Gastroesophageal sphincter (tissue), 4 donors: ENCODE measurements around the gene ZBTB12. TPM values are rescaled to one million over a fixed set of nuclear protein-coding genes. Genes with fewer than 3 reads are reported as not detected.
"Not testable (repeated sequence)": the region's sequence is repeated elsewhere in the genome, so short reads cannot be mapped to it uniquely, and the experiment has no call there.

Experiments
- ATAC-seq: fragments of 150-250 bp; one replicate; pipeline ENCODE4 v1.9.1; 2016; ENCODE audit warnings: mild to moderate bottlenecking, moderate library complexity
- H3K27ac ChIP-seq, 4 donors: fragments of 200-600 bp; sonication (generic) in 3 of 4; 1 replicate in 3 of 4; 2 replicates in 1 of 4; pipeline ENCODE4 v1.5.1; 2016 to 2019
- H3K27me3 ChIP-seq: fragments of 200-600 bp; sonication (generic); one replicate; pipeline ENCODE4 v1.5.1; 2019
- H3K36me3 ChIP-seq, 2 donors: fragments of 200-600 bp; sonication (generic); one replicate each; pipeline ENCODE4 v1.5.1; 2019; ENCODE audit warnings: control low read depth in 1 of 2
- H3K4me1 ChIP-seq, 3 donors: fragments of 200-600 bp; sonication (generic); 1 replicate in 2 of 3; 2 replicates in 1 of 3; pipeline ENCODE4 v1.5.1; 2016 to 2019; ENCODE audit warnings: control low read depth in 2 of 3
- H3K4me3 ChIP-seq, 2 donors: fragments of 200-600 bp; sonication (generic); one replicate each; pipeline ENCODE4 v1.5.1; 2019; ENCODE audit warnings: mild to moderate bottlenecking in 1 of 2, moderate library complexity in 1 of 2
- H3K9me3 ChIP-seq, 3 donors: fragments of 200-600 bp; sonication (generic); one replicate each; pipeline ENCODE4 v1.5.1; 2017 to 2019; ENCODE audit warnings: control low read depth in 2 of 3
- EP300 ChIP-seq: sonication (generic); formaldehyde crosslinking; IDR thresholded peaks from one replicate; pipeline ENCODE4 v1.6.1; 2017; ENCODE audit warnings: antibody characterized with exemption, mild to moderate bottlenecking
- POLR2A ChIP-seq, 2 donors: fragments of 450-650 bp; IDR thresholded peaks; one replicate each; pipeline ENCODE4 v1.6.1; 2017; ENCODE audit warnings: antibody characterized with exemption in 2 of 2, mild to moderate bottlenecking in 2 of 2, moderate library complexity in 1 of 2
- POLR2AphosphoS5 ChIP-seq: sonication (generic); formaldehyde crosslinking; IDR thresholded peaks from one replicate; pipeline ENCODE4 v1.6.1; 2017; ENCODE audit warnings: antibody characterized with exemption
- WGBS, 2 donors: methylation state at CpG; one replicate each; pipeline ENCODE4 v1.1.5; 2018; ENCODE audit warnings: low coverage in 1 of 2; 5-methylcytosine and 5-hydroxymethylcytosine counted together
- total RNA-seq, 4 donors: library from RNA; depleted of rRNA; stranded (reverse); fragments of >200 nt; gene quantifications; one replicate each; pipeline ENCODE4 v1.1.0, GENCODE V29; 2016
- TF ChIP-seq, protein P1 (sequence below), 4 experiments: fragments of 200-600 bp in 2 of 4; fragments of 450-650 bp in 2 of 4; sonication (generic) in 1 of 4; IDR thresholded peaks; one replicate each; pipeline ENCODE4 v1.5.1; 2017 to 2019; ENCODE audit warnings: antibody characterized with exemption in 4 of 4, mild to moderate bottlenecking in 2 of 4, moderate library complexity in 2 of 4

ZBTB12 gene
- total RNA-seq, 4 donors from 2014 or later = 0.40 to 2.0 (median 0.86) TPM

DNA sequence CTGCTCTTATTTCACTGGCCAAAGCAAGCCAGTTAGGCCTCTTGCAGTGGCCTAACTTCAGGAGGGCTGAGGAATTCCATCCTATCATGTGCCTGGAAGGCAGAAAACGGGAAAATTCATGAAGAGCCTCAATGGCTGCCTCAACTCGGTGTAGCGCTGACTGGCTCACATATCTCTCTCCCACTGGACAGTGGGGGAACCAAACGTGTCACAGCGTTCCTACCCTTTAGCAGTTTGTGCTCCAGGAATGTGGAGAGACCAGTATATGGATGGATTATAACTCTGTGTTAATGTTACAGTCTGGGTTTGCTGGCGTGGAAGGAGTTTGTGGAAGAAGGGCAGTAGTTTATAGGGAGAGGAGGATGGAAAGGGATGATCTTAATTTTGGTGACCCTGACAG is 13.9 kb upstream of the ZBTB12 start:
- Histone ChIP-seq H3K9me3 (no peaks in the 10 kb centered on the region), H3K36me3 (no peaks in the 10 kb centered on the region), H3K27me3 (no peaks in the 10 kb centered on the region), H3K4me3 (no peak overlapping the region), H3K4me1 (no peaks in the 10 kb centered on the region), H3K27ac (no peak overlapping the region)
- 84 to 100% methylated on average over 1 to 4 of the region's 6 CpGs for WGBS, 2 donors
- no peak for TF ChIP-seq EP300
- TF ChIP-seq, protein P1, sequence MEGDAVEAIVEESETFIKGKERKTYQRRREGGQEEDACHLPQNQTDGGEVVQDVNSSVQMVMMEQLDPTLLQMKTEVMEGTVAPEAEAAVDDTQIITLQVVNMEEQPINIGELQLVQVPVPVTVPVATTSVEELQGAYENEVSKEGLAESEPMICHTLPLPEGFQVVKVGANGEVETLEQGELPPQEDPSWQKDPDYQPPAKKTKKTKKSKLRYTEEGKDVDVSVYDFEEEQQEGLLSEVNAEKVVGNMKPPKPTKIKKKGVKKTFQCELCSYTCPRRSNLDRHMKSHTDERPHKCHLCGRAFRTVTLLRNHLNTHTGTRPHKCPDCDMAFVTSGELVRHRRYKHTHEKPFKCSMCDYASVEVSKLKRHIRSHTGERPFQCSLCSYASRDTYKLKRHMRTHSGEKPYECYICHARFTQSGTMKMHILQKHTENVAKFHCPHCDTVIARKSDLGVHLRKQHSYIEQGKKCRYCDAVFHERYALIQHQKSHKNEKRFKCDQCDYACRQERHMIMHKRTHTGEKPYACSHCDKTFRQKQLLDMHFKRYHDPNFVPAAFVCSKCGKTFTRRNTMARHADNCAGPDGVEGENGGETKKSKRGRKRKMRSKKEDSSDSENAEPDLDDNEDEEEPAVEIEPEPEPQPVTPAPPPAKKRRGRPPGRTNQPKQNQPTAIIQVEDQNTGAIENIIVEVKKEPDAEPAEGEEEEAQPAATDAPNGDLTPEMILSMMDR (IDR thresholded peaks at IDR 0.05) = no peak
- TF ChIP-seq POLR2AphosphoS5 = no peak
- no peak for TF ChIP-seq POLR2A (IDR thresholded peaks at IDR 0.05)
- no peak for ATAC-seq

DNA sequence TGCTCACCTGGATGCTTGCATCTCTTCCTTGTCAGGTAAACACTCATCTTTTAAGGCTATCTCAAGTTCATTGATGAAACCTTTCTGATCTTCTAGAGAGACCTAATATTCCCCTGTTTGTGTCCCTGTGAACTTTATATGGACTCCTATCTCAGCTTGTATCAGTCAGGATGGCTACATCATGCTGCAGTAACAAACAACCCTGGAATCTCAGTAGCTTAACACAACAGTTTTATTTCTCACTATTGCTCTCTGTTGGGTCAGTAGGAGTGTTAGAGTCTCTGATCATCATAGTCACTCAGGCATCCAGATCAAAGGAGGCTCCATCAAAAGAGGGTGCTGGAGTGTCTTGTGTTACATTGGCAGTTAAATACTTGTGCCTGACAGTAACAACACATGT is 13.5 kb upstream of the ZBTB12 start:
- Histone ChIP-seq H3K27ac (no peak overlapping the region), H3K27me3 (no peaks in the 10 kb centered on the region), H3K36me3 (no peaks in the 10 kb centered on the region), H3K4me1 (no peaks in the 10 kb centered on the region), H3K9me3 (no peaks in the 10 kb centered on the region), H3K4me3 (no peak overlapping the region)
- no peak for TF ChIP-seq POLR2A (IDR thresholded peaks at IDR 0.05)
- TF ChIP-seq, protein P1 (IDR thresholded peaks at IDR 0.05) = no peak
- TF ChIP-seq POLR2AphosphoS5 = no peak
- no peak for TF ChIP-seq EP300
- ATAC-seq = no peak

DNA sequence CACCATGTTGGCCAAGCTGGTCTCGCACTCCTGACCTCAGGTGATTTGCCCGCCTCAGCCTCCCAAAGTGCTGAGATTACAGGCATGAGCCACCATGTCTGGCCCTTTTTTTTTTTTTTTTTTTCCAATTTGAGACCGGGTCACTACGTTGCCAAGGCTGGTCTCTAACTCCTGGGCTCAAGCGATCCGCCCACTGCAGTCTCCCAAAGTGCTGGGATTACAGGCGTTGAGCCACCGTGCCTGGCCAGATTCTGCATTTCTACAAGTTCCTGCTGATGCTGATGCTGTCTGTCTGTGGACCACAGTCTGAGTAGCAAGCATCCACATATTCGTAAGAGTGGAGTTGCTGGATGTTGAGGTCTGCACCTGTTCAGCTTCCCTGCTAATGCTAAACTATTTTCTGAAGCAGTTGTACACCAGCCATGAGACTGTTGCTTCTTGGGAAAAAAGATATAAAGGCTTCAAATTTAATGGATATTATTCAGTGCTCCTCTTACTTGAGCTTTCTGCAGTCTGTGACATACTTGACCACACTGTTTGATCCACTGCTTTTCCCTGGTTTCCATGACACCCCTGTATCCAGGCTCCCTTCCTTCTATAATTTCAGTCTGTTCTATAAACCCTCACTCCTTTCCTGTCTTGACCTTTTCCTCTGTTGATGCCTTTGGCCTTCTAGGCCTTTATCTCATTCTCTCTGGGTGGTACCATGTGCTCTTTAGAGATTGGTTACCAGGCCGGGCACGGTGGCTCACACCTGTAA is 10.1 kb upstream of the ZBTB12 start:
- H3K4me3 ChIP-seq = no peak overlapping the region
- 62 to 69% methylated on average over 5 to 10 of the region's 11 CpGs for WGBS, 2 donors
- ATAC-seq = no peak
- H3K27me3 ChIP-seq = no peaks in the 10 kb centered on the region
- no peak overlapping the region for H3K27ac ChIP-seq
- no peaks in the 10 kb centered on the region for H3K9me3 ChIP-seq
- no peak for TF ChIP-seq EP300
- no peak for TF ChIP-seq POLR2AphosphoS5
- TF ChIP-seq POLR2A (IDR thresholded peaks at IDR 0.05) = no peak
- H3K4me1 ChIP-seq = no peaks in the 10 kb centered on the region
- H3K36me3 ChIP-seq = no peaks in the 10 kb centered on the region

DNA sequence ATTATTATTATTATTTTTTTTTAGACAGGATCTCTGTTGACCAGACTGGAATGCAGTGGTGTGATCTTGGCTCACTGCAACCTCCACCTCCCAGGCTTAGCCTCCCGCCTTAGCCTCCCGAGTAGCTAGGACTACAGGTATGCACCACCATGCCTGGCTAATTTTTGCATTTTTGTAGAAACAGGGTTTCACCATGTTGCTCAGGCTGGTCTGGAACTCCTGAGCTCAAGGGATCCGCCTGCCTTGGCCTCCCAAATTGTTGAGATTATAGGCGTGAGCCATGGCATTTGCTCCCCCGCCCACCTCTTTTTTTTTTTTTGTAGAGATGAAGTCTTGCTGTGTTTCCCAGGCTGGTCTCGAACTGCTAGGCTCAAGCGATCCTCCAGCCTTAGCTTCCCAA is 7.4 kb upstream of the ZBTB12 start:
- H3K27ac ChIP-seq, H3K36me3 ChIP-seq, H3K4me3 ChIP-seq, H3K9me3 ChIP-seq, H3K4me1 ChIP-seq, ATAC-seq, H3K27me3 ChIP-seq: not testable (repeated sequence)
- 70 to 83% methylated on average over 3 to 6 of the region's 7 CpGs for WGBS, 2 donors

DNA sequence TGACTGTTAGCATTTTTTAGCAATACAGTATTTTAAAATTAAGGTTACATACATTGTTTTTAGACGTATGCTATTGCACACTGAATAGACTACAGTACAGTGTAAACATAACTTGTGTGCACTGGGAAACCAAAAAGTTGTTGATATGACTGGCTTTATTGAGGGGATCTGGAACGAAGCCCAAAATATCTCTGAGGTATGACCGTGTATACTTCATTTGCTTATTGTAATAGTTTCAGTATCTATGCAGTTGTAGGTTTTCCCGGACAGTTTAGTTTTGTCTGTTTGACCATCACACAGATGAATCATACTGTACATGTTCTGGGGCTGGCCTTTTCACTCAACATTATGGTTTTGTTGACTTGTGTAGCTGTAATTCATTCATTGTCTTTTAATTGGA is 6.9 kb upstream of the ZBTB12 start:
- Histone ChIP-seq H3K9me3 (no peaks in the 10 kb centered on the region), H3K27ac (no peak overlapping the region), H3K27me3 (no peaks in the 10 kb centered on the region), H3K4me3 (no peak overlapping the region), H3K4me1 (peaks cover 0 to 5% (median 0%) of the 10 kb centered on the region in 3 donors), H3K36me3 (no peaks in the 10 kb centered on the region)
- 33 to 43% methylated on average over 4 of the region's 4 CpGs for WGBS, 2 donors
- TF ChIP-seq EP300 (no peak), POLR2A (IDR thresholded peaks at IDR 0.05) (no peak), POLR2AphosphoS5 (no peak)
- TF ChIP-seq, protein P1 (IDR thresholded peaks at IDR 0.05) = no peak
- ATAC-seq = no peak

DNA sequence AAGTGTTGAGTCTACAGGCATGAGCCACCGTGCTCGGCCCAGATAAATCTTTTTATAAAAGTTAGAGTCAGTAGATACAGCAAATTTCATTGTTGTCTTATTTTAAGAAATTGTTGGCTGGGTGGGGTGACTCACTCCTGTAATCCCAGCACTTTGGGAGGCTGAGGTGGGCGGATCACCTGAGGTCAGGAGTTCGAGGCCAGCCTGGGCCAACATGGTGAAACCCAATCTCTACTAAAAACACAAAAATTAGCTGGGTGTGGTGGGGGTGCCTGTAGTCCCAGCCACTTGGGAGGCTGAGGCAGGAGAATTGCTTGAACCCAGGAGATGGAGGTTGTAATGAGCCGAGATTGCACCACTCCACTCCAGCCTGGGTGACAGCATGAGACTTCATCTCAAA is 6.4 kb upstream of the ZBTB12 start:
- not testable (repeated sequence) for H3K27ac ChIP-seq, ATAC-seq, H3K27me3 ChIP-seq, H3K9me3 ChIP-seq, H3K4me3 ChIP-seq, H3K36me3 ChIP-seq
- H3K4me1 ChIP-seq = peaks cover 0 to 10% (median 0%) of the 10 kb centered on the region in 3 donors
- WGBS, 2 donors = 87% methylated on average over 4 of the region's 5 CpGs; no CpG with 5 or more reads in 1 of the 2 donors
